HG03095 (cell line): ENCODE measurements around the gene STK11IP.

Experiments used
- ATAC-seq: cut with Tn5 transposase; IDR thresholded peaks from one replicate; pipeline ENCODE4 v1.9.1; 2021; ENCODE audit warnings: moderate library complexity; ENCODE audit not compliant: unreplicated experiment

The STK11IP gene

GRCh38 chr2:219613461-219614070 lies 15.9 kb downstream of the STK11IP start:
- ATAC-seq, result no peak

GRCh38 chr2:219614076-219614860 lies 16.6 kb downstream of the STK11IP start:
- no peak for ATAC-seq

GRCh38 chr2:219615036-219615435 lies 17.4 kb downstream of the STK11IP start:
- no peak for ATAC-seq

GRCh38 chr2:219615894-219616293 lies 18.2 kb downstream of the STK11IP start:
- no peak for ATAC-seq

GRCh38 chr2:219616550-219616949 lies 18.9 kb downstream of the STK11IP start:
- no peak for ATAC-seq

DNA sequence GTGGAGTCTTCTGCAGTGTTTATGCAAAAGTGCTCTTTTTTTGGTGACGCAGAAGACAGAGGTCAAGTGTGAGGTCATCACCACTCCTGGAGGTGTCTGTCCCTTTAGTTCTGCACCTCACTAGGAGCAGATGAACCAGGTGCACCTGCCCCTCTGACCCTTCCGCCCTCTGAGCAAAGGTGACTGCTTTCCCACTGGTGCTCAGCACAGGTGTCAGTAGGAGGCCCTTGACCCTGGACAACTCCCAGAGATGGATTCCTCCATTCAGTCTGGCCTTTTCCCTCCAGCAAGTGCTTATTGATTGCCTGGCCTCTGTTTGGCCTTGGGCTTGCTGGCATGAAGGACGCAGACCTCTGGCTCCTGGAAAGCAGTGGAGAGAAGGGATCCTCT lies 21.1 kb downstream of the STK11IP start:
- ATAC-seq, result no peak

- ATAC-seq, result no peak
Measured at GRCh38 chr2:219619235-219619634, 21.6 kb downstream of the STK11IP start.

- ATAC-seq, result no peak
Measured at GRCh38 chr2:219620546-219620945, 22.9 kb downstream of the STK11IP start.

GRCh38 chr2:219621935-219622334 lies 24.3 kb downstream of the STK11IP start:
- ATAC-seq, result no peak

- ATAC-seq, result no peak
Measured at GRCh38 chr2:219622472-219622871, 24.8 kb downstream of the STK11IP start.

GRCh38 chr2:219624565-219624964 lies 26.9 kb downstream of the STK11IP start:
- no peak for ATAC-seq

DNA sequence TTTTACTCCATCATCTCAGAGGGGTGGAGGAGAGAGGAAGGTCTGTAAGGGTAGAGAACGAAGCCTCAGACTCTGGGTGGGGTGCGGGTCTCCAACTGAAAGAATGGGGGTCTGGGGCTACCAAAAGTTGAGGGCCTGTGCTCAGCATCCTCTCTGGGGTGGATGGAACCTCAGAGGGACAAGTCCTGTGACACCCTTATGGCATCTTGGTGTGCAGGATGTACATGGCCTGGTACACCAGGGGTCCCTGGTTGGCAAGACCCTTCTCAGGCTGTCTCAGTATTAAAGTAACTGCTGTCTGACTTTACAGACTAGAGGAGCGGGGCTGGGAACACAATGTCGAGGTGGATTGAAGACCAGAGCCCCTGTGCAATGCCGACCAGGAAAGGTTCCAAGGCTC lies 27.5 kb downstream of the STK11IP start:
- no peak for ATAC-seq

GRCh38 chr2:219626540-219626939 lies 28.9 kb downstream of the STK11IP start:
- ATAC-seq, result no peak

- no peak for ATAC-seq
Measured at GRCh38 chr2:219627103-219628100, 29.7 kb downstream of the STK11IP start, which contains the start of gene SLC4A3. Gene SLC4A3 (plus strand): TSS chr2:219627630. CDS start chr2:219627993, 363 bp downstream.

- no peak for ATAC-seq
Measured at GRCh38 chr2:219628235-219628985, 30.8 kb downstream of the STK11IP start.

- ATAC-seq, result no peak
Measured at GRCh38 chr2:219628986-219629901, 31.6 kb downstream of the STK11IP start.

DNA sequence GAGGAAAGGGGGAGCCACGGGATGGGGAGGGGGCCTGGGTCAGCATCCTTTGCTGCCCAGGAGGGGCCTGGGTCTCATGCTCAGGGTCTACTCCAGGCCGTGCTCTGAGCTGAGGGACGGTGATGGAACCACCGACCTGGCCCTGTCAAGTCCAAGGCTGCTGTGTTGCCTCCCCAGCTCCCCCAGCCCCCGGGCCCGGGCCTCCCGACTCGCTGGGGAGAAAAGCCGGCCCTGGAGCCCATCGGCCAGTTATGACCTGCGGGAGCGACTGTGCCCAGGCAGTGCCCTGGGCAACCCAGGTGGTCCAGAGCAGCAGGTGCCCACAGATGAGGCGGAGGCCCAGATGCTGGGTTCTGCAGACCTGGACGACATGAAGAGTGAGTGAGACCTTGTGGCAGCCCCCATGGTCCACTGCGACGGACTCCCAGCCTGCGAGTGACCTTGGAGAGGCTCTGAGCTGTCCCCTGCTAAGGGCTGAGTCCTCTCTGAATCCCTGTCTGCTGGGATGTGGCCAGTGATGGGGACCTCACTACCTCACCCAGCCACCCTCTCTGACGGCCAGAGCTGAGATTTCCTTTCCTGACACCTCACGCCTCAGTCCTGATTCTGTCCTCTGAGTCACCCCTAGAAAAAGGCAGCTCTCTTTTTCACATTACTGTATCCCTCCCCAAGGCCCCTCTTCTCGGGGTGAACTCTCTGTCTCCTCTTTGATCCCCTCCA lies 32.5 kb downstream of the STK11IP start:
- ATAC-seq, result no peak

DNA sequence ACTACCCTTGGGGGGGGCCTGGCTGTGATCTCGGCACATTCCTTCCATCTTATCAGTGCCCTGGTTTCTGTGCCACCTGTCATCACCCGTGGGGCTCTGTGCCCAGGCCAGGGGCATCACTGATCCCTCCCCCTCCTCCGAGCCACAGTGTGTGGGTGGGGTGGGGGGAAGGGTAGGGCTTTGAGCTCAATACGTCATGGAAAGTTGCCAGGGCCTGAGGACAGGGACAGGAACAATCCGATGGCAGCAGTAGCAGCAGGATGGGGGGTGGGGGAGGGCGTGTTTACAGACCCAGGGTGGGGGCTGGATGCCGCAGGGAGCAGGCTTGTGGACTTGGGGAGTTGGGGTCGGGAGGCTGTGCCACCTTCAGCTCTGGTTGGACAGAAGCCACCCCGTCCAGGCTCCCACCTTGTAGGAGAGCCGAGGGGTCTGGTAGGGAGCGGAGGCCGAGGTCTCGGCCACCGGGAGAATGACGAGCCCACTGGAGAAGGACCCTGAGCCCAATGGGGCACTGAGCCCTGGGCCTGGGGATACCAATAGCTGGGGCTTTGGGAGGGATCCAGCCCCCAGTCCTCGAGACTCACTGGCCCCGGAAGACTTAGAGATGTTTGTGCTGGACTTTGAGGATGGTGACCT lies 33.2 kb downstream of the STK11IP start:
- no peak for ATAC-seq
